ENCODE results near the gene WNT7A.

GRCh38 chr3:13877911-13878280, 2.0 kb downstream of the WNT7A start:
- TF ChIP-seq EZH2 (IDR thresholded peaks at IDR 0.05) (no peak), CTCF (IDR thresholded peaks at IDR 0.05 in 2 of 3, conservative IDR thresholded peaks at IDR 0.05 in 1 of 3; ENCODE audit: borderline replicate concordance in 1 of 3, insufficient read depth in 1 of 3, low read depth in 2 of 3, low read length in 2 of 3) (no peak), POLR2A (IDR thresholded peaks at IDR 0.05; ENCODE audit: borderline replicate concordance, extremely low read depth, insufficient read depth, insufficient read length) (no peak), EZH2phosphoT487 (IDR thresholded peaks at IDR 0.05; ENCODE audit: borderline replicate concordance) (no peak), CEBPB (IDR thresholded peaks at IDR 0.05; ENCODE audit: low read depth) (no peak), EGR1 (IDR thresholded peaks at IDR 0.05; ENCODE audit: low read depth) (no peak), POLR2AphosphoS5 (IDR thresholded peaks at IDR 0.05; ENCODE audit: low read depth, low read length) (no peak), ZFX (IDR thresholded peaks at IDR 0.05) (no peak), TCF7L2 (IDR thresholded peaks at IDR 0.05; ENCODE audit: borderline replicate concordance, extremely low read depth, insufficient read depth, insufficient read length) (no peak)
- TF ChIP-seq, protein P1, sequence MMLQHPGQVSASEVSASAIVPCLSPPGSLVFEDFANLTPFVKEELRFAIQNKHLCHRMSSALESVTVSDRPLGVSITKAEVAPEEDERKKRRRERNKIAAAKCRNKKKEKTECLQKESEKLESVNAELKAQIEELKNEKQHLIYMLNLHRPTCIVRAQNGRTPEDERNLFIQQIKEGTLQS (IDR thresholded peaks at IDR 0.05), result no peak
- TF ChIP-seq, protein P2, sequence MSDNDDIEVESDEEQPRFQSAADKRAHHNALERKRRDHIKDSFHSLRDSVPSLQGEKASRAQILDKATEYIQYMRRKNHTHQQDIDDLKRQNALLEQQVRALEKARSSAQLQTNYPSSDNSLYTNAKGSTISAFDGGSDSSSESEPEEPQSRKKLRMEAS (IDR thresholded peaks at IDR 0.05), result no peak
